ENCODE results near the gene HHLA2.
"Not testable (repeated sequence)": the region's sequence is repeated elsewhere in the genome, so short reads cannot be mapped to it uniquely, and the experiment has no call there.

Gene HHLA2

GRCh38 chr3:108343491-108343890 lies 47.1 kb downstream of the HHLA2 start:
- no peak for DNase-seq

GRCh38 chr3:108345492-108346205 lies 49.3 kb downstream of the HHLA2 start:
- DNase-seq: no peak

- no peak for DNase-seq
Measured at GRCh38 chr3:108346301-108347227, 50.2 kb downstream of the HHLA2 start.

GRCh38 chr3:108352176-108352575 lies 55.8 kb downstream of the HHLA2 start:
- DNase-seq: no peak

- no peak for DNase-seq
Measured at GRCh38 chr3:108354562-108354961, 58.2 kb downstream of the HHLA2 start.

- no peak for DNase-seq
Measured at GRCh38 chr3:108357042-108357441, 60.7 kb downstream of the HHLA2 start.

- no peak for DNase-seq
Measured at GRCh38 chr3:108359011-108359410, 62.7 kb downstream of the HHLA2 start.

GRCh38 chr3:108376026-108376425 lies 79.7 kb downstream of the HHLA2 start:
- DNase-seq: no peak

- DNase-seq: no peak
Measured at GRCh38 chr3:108377384-108377783, 81.0 kb downstream of the HHLA2 start.

GRCh38 chr3:108378153-108378951 lies 82.0 kb downstream of the HHLA2 start:
- no peak for DNase-seq

GRCh38 chr3:108378952-108379342 lies 82.6 kb downstream of the HHLA2 start:
- not testable (repeated sequence) for DNase-seq

GRCh38 chr3:108380128-108380795 lies 83.9 kb downstream of the HHLA2 start:
- no peak for DNase-seq

- DNase-seq: no peak
Measured at GRCh38 chr3:108381529-108382140, 85.3 kb downstream of the HHLA2 start.

GRCh38 chr3:108383306-108383705 lies 87.0 kb downstream of the HHLA2 start:
- DNase-seq: no peak

- DNase-seq: no peak
Measured at GRCh38 chr3:108387063-108387462, 90.7 kb downstream of the HHLA2 start.

- peak in 2 of 14 donors; percentile 4 to 52 for DNase-seq
Measured at GRCh38 chr3:108388136-108389132, 92.1 kb downstream of the HHLA2 start.

- DNase-seq: no peak
Measured at GRCh38 chr3:108389372-108389771, 93.0 kb downstream of the HHLA2 start.

GRCh38 chr3:108391917-108392593 lies 95.7 kb downstream of the HHLA2 start:
- DNase-seq: no peak

GRCh38 chr3:108393128-108393900 lies 97.0 kb downstream of the HHLA2 start:
- DNase-seq: no peak
